ENCODE results near the gene C14orf119. TPM values are rescaled to one million over a fixed set of nuclear protein-coding genes. Genes with fewer than 3 reads are reported as not detected.
"Not testable (repeated sequence)": the region's sequence is repeated elsewhere in the genome, so short reads cannot be mapped to it uniquely, and the experiment has no call there.

C14orf119 gene
- total RNA-seq, 3 donors from 2014 or later, result 34.6 to 39.9 (median 36.9) TPM

DNA sequence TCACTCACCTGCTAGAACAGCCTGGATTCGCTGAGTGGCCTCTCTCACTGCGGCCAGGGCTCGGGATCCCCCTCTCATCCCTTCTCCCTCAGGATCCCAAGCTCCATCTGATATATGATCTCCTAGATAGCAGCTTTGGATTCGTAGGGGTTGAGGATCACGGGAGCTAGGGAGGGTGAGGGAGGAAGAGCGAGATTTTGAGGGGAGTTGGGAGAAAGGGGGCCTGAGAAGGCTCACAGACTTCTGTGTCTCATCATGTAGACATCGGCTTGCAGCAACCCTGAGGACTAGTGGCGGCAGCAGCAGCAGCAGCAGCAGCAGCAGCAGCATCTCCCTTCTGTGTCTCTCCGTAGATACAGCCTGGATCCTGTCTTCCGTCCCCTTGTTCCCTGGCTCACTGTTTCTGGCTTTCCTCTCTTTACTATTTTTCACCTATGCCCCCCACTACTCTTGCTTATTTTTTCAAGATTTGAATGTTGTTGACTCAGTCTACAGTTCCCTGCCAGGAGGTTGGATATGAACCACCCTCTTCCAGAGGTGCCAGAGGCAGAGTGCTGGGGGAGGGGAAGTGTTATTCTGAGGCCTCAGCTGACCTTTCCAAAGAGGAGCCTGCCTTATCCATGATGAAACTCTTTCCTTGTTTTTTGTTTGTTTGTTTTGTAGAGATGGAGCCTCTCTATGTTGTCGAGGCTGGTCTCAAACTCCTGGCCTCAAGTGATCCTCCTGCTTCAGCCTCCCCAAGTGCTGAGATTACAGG is 9.5 kb downstream of the C14orf119 start, which contains the start of gene CIROP:
Gene CIROP (minus strand): TSS at position 399 of the 757 bp plus-strand sequence. CDS start 69 bp downstream, at position 330.
- no peak for ATAC-seq
- Mint-ChIP-seq H3K4me3 (no peak within 1 kb of the TSS), H3K27me3 (ENCODE audit: low read depth) (no peaks in the 10 kb centered on the region), H3K4me1 (ENCODE audit: low read depth) (peaks cover under 1% of the 10 kb centered on the region), H3K36me3 (ENCODE audit: insufficient read depth) (no peaks in the 10 kb centered on the region), H3K9me3 (no peaks in the 10 kb centered on the region)
- DNase-seq, result no peak

DNA sequence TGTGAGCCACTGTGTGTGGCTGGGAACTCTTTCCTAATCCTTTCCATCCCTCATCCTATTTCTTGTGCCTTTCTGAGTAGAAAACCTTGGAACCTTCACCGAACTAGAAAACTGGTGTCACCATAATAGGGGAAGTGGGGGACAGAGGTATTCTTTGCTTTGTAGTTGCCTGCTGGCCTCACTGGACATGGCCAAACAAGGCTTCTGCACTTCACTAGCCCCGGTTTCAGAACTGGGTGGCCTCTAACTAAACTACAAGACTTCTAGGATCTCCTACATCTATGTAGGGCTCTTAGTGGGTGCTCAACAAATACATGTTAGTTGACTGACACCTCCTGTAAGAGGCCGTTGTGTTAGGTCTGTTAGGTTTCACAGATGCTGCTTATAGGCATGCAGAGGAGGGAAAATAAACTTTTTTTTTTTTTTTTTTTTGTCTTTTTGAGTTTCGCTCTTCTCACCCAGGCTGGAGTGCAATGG is 10.1 kb downstream of the C14orf119 start:
- H3K9me3 Mint-ChIP-seq, result no peaks in the 10 kb centered on the region
- ATAC-seq, result no peak
- DNase-seq, result no peak

DNA sequence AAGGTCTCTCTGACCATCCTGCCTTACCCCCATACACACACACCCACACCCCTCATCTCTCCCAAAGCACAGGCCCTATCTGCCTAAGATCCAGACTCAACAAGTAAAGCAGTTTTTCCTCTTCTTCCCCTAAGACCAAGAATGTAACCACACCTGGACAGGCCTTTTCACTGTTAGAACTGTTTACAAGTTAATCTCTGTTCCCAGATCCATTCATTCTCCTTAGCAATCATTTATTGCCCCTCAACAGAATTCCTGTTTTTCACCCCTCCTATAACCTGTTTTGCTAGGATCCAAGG is 11.4 kb downstream of the C14orf119 start:
- Mint-ChIP-seq H3K4me1 (ENCODE audit: low read depth) (no peaks in the 10 kb centered on the region), H3K36me3 (ENCODE audit: insufficient read depth) (no peaks in the 10 kb centered on the region), H3K27me3 (ENCODE audit: low read depth) (no peaks in the 10 kb centered on the region), H3K9me3 (no peaks in the 10 kb centered on the region), H3K4me3 (no peak overlapping the region)
- ATAC-seq, result no peak
- no peak for DNase-seq

More for the DNA sequence above, 10.1 kb downstream of the C14orf119 start:
- Mint-ChIP-seq H3K27me3 (ENCODE audit: low read depth) (no peaks in the 10 kb centered on the region), H3K36me3 (ENCODE audit: insufficient read depth) (no peaks in the 10 kb centered on the region), H3K4me1 (ENCODE audit: low read depth) (no peaks in the 10 kb centered on the region), H3K4me3 (no peak overlapping the region)

DNA sequence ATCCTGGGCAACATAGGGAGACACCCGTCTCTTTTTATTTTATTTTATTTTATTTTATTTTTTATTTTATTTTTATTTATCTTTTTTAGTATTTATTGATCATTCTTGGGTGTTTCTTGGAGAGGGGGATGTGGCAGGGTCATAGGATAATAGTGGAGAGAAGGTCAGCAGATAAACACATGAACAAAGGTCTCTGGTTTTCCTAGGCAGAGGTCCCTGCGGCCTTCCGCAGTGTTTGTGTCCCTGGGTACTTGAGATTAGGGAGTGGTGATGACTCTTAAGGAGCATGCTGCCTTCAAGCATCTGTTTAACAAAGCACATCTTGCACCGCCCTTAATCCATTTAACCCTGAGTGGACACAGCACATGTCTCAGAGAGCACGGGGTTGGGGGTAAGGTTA is 12.3 kb downstream of the C14orf119 start:
- not testable (repeated sequence) for ATAC-seq; H3K4me3 Mint-ChIP-seq; H3K9me3 Mint-ChIP-seq; H3K36me3 Mint-ChIP-seq (ENCODE audit: insufficient read depth); DNase-seq; H3K4me1 Mint-ChIP-seq (ENCODE audit: low read depth); H3K27me3 Mint-ChIP-seq (ENCODE audit: low read depth)

DNA sequence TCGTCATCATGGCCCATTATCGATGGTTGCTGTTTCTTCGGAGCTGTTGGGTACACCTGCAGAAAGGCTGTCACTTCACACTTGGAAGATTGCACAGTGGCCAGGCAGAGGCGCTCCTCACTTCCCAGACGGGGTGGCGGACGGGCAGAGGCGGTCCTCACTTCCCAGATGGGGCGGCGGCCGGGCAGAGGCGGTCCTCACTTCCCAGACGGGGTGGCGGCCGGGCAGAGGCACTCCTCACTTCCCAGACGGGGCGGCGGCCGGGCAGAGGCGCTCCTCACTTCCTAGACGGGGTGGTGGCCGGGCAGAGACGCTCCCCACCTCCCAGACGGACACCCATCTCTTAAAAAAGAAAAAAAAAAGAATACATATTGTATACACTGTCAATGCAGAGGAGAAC is 12.9 kb downstream of the C14orf119 start:
- DNase-seq; ATAC-seq; H3K27me3 Mint-ChIP-seq (ENCODE audit: low read depth); H3K36me3 Mint-ChIP-seq (ENCODE audit: insufficient read depth); H3K9me3 Mint-ChIP-seq; H3K4me1 Mint-ChIP-seq (ENCODE audit: low read depth); H3K4me3 Mint-ChIP-seq: not testable (repeated sequence)

DNA sequence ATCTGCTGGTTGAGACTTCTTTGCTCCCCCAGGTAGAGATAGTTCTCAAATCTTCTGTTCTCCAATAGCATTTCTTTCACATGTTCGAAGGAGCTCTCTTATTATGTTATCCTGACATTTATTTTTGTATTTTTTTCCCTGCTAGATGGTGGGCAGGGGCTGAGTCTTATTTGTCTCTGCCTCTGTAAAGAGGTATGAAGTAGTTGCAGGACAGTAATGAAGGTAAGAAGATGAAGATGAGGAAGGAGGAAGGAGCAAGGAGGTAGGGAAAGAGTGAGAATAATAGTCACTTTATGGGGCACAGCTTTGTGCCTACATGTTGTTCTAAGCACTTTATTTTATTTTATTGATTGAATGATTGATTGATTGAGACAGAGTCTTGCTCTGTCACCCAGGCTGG is 14.5 kb downstream of the C14orf119 start:
- DNase-seq (no peak), ATAC-seq (no peak)
- no peaks in the 10 kb centered on the region for H3K36me3 Mint-ChIP-seq (ENCODE audit: insufficient read depth)
- no peaks in the 10 kb centered on the region for H3K9me3 Mint-ChIP-seq
- peaks cover 3% of the 10 kb centered on the region for H3K27me3 Mint-ChIP-seq (ENCODE audit: low read depth)
- H3K4me1 Mint-ChIP-seq (ENCODE audit: low read depth), result no peaks in the 10 kb centered on the region
- H3K4me3 Mint-ChIP-seq, result no peak overlapping the region

DNA sequence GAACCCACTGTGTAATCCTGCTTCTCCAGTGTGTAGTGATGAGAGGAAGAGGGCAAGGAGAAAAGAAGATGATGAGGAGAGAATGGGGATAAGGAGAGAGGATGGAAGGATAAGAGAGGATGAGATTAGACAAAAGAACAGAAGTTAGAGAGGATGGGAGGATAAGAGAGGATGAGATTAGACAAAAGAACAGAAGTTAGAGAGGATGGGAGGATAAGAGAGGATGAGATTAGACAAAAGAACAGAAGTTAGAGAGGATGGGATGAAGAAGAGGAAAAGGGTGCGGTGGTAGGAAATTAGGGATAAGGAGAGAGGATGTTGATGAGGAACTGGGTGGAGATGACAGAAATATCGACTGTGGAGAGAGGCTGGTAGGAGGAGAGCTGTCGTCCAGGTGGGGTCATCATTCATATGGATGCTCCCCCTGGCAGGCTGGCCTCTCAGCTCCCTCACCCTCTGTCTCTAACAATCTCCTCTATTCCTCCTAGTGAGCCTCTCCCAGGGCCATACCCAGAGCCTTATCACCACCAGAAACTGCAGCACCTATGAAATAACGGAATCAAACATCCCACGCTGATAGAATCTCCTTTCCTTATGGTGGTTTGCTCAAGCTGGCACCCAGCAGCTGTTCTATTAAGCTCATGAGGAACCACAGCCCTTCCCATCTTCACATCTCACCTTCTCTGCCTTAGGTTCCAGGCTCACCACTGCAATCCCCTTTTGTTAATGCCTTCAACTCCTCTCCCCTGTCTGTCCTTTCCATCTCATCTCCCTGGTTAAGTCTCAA is 15.5 kb downstream of the C14orf119 start:
- no peaks in the 10 kb centered on the region for H3K9me3 Mint-ChIP-seq
- H3K36me3 Mint-ChIP-seq (ENCODE audit: insufficient read depth), result no peaks in the 10 kb centered on the region
- no peaks in the 10 kb centered on the region for H3K4me1 Mint-ChIP-seq (ENCODE audit: low read depth)
- H3K4me3 Mint-ChIP-seq, result no peak overlapping the region
- no peak for DNase-seq
- ATAC-seq, result no peak
- peaks cover 3% of the 10 kb centered on the region for H3K27me3 Mint-ChIP-seq (ENCODE audit: low read depth)

DNA sequence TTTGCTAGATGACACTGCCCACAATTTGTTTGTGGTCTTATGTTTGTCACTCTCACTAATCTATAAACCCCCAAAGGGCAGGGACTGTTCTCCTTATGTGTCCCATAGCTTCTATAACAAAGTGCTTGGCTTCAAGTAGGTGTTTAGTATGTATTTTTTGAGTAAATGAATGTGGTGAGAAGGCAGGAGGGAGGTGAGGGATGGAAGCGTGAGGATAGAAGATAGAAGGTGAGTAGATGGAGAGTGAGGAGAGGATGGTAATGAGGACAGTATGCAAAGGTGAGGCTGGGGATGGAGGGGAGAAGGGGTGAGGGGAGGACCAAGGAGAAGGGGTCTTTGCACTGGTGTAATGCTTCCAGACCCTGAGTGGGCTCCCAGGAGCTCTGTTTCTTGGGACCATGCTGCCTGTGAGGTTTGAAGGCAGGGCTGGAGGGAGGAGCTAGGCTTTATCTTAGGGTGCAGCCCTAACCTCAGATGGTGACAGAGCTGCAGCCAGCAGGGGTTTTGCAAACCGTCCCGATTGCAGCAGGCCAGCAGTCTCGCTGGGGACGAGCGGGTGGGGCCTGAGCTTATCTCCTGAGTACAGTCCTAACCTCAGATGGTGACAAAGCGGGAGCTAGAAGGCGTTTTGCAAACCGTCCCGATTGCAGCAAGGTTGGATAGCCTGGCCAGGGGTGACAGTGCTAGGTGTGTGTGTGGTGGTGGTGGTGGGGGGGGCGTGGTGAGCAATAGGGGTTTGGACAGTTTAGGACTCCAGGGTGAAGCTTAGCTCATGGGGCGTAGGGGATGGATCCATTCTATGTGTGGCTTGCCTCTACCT is 17.3 kb downstream of the C14orf119 start:
- Mint-ChIP-seq H3K4me3 (no peak overlapping the region), H3K27me3 (ENCODE audit: low read depth) (peaks cover 3% of the 10 kb centered on the region), H3K36me3 (ENCODE audit: insufficient read depth) (no peaks in the 10 kb centered on the region), H3K4me1 (ENCODE audit: low read depth) (no peaks in the 10 kb centered on the region), H3K9me3 (no peaks in the 10 kb centered on the region)
- DNase-seq (no peak), ATAC-seq (no peak)

DNA sequence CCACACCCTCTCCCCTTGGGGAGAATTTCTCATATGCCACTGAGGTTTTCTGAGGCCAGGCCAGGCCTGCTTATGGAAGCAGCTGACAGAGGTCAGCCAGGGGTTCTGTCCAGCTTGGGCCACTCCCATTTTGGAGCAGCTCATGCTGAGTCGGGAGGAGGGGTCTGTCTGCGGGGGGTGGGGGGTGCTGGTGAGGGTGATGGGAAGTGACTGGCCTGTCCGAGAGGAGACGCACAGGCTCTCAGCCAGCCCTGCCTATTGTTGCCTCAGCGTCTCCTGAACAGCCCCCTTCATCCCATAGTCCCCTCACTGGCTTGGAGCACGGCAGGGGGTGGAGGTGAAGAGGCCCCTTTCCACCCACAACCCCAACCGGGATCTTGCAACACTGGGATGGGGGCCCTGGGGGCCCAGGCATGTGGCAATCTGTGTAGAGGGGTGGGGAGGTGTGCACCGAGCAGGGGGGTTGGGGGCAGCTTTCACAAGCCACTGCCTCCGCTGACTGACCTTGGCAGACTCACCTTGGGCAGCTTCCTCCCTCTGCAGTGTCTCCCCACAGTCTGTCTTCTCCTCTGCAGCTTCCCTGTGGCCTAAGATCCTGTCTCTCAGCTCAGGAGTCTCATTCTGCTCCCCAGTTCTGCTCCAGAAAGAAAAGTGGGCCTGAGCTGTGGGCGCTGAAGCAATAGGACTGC is 18.3 kb downstream of the C14orf119 start:
- H3K4me1 Mint-ChIP-seq (ENCODE audit: low read depth), result peaks cover 6% of the 10 kb centered on the region
- no peak for DNase-seq
- H3K36me3 Mint-ChIP-seq (ENCODE audit: insufficient read depth), result no peaks in the 10 kb centered on the region
- no peak overlapping the region for H3K4me3 Mint-ChIP-seq
- peaks cover 3% of the 10 kb centered on the region for H3K27me3 Mint-ChIP-seq (ENCODE audit: low read depth)
- no peak for ATAC-seq
- no peaks in the 10 kb centered on the region for H3K9me3 Mint-ChIP-seq

DNA sequence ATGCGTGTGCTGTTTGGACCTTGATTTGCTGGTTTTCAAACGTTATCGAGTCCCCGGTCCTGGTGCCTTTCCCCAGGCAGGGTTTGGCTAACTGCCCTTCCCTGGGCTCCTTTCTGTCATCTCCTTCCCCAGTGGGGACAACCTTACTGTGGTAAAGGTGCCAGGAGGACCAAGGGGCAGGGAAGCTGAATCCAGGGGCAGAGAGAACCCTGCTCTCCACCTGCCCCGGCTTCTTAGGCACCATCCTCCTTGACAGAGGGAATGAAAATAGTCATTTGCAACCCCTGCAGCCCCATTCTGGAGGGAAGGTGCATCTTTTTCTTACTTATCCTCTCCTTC is 18.8 kb downstream of the C14orf119 start:
- DNase-seq, result no peak
- H3K9me3 Mint-ChIP-seq, result no peaks in the 10 kb centered on the region
- peaks cover 3% of the 10 kb centered on the region for H3K27me3 Mint-ChIP-seq (ENCODE audit: low read depth)
- H3K36me3 Mint-ChIP-seq (ENCODE audit: insufficient read depth), result no peaks in the 10 kb centered on the region
- H3K4me1 Mint-ChIP-seq (ENCODE audit: low read depth), result peaks cover 9% of the 10 kb centered on the region
- no peak for ATAC-seq
- H3K4me3 Mint-ChIP-seq, result no peak overlapping the region

DNA sequence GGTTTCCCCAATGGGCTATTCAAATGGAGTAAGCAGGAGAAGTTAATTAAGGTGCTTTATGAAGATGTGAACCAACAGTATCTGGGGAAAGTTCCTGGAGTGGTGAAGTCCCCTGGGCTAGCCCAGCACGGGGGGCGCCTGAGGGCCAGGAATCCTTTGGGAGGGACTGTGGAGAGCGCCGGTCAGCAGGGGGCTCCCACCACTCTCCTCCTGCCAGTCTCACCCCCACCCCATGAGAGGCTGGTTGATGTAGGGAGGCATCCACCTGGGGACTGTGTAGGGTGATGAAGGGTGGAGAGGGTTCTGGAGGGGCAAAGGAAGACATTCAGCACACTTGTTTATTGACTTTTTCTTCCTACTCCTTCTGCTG is 19.3 kb downstream of the C14orf119 start:
- no peaks in the 10 kb centered on the region for H3K9me3 Mint-ChIP-seq
- H3K4me1 Mint-ChIP-seq (ENCODE audit: low read depth), result peaks cover 14% of the 10 kb centered on the region
- no peak for DNase-seq
- no peak for ATAC-seq
- no peak overlapping the region for H3K4me3 Mint-ChIP-seq
- peaks cover 3% of the 10 kb centered on the region for H3K27me3 Mint-ChIP-seq (ENCODE audit: low read depth)
- no peaks in the 10 kb centered on the region for H3K36me3 Mint-ChIP-seq (ENCODE audit: insufficient read depth)

DNA sequence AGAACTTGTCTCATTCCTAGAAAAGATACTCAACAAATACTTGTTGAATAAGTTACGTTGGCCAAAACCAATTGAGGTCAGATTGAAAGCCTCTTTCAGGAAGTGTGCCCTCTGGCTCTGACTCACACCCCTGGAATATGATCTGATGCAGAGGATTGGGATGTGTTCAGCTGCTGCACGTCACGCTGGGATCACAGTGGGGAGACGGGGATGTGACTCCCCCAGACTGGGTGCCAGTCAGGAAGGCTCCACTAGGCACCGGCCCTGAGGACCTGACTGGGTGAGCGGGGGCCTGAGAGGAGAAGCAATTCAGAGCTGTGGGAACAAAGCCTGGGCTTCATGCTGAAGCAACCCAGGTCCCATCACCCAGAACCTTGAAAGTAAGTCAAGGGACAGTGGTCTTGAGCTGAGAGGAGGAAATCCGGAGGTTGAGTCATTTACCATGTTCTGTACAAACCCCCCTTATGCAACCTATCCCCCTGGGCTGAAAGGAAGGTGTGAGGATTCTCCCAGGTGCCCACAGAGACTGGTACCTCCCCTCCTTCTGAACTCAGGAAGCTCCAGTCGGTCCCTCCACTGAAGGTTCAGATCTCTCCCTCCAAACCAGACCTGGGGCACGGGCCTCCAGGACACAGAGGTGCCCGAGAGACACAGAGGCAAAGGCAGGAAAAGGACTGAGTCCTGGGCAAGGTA is 19.9 kb downstream of the C14orf119 start:
- Mint-ChIP-seq H3K27me3 (ENCODE audit: low read depth) (peaks cover 3% of the 10 kb centered on the region), H3K4me3 (no peak overlapping the region), H3K4me1 (ENCODE audit: low read depth) (peaks cover 20% of the 10 kb centered on the region), H3K36me3 (ENCODE audit: insufficient read depth) (no peaks in the 10 kb centered on the region), H3K9me3 (no peaks in the 10 kb centered on the region)
- ATAC-seq (no peak), DNase-seq (no peak)

DNA sequence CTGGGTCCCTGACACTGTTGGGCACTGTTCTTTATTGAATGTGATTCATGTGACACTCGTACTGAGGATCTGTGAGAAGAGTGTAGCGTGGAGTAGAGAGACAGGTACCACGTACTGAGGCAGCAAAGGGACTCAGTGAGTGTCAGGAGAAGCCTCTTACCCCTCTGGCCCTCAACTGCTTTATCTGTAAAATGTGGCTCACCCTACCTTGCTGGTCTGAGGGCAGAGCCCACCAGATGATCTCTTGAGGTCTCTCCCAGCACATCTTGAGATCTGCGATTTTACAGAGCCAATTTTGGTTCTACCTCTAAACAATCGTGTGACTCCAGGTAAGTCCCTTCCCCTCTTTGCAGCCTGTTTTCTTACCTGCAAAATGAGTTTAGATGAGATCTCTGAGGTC is 20.6 kb downstream of the C14orf119 start:
- no peak overlapping the region for H3K4me3 Mint-ChIP-seq
- DNase-seq, result no peak
- no peaks in the 10 kb centered on the region for H3K36me3 Mint-ChIP-seq (ENCODE audit: insufficient read depth)
- ATAC-seq, result no peak
- H3K4me1 Mint-ChIP-seq (ENCODE audit: low read depth), result peaks cover 27% of the 10 kb centered on the region
- H3K9me3 Mint-ChIP-seq, result no peaks in the 10 kb centered on the region
- peaks cover 3% of the 10 kb centered on the region for H3K27me3 Mint-ChIP-seq (ENCODE audit: low read depth)

Data from activated T-cell treated with anti-CD3 and anti-CD28 coated beads, Interleukin-2, amount 50 U/mL, for 4 hours (primary cell).